ENCODE data around the gene CRPPA. TPM values are rescaled to one million over a fixed set of nuclear protein-coding genes. Genes with fewer than 3 reads are reported as not detected.

The CRPPA gene
- total RNA-seq, 2 experiments from 2014 or later = 1.4 to 1.6 TPM

Other genes with a start within 250 kb of the CRPPA start
- not detected for gene SOSTDC1, start 44.2 kb upstream of the CRPPA start, total RNA-seq
- not detected for gene LRRC72, start 105.3 kb upstream of the CRPPA start, total RNA-seq
- 10 to 100 TPM in 1 of 2 experiments, 1 to 10 TPM in 1; 9.8 to 10.5 TPM for gene ANKMY2, start 224.2 kb upstream of the CRPPA start, total RNA-seq
- 100 to 1,000 TPM; 120 to 123 TPM for gene BZW2, start 224.6 kb upstream of the CRPPA start, total RNA-seq

Measured in activated CD8-positive, alpha-beta T cell treated with anti-CD3 and anti-CD28 coated beads for 36 hours (primary cell).